Measurements from ENCODE around the gene VAMP4.

DNA sequence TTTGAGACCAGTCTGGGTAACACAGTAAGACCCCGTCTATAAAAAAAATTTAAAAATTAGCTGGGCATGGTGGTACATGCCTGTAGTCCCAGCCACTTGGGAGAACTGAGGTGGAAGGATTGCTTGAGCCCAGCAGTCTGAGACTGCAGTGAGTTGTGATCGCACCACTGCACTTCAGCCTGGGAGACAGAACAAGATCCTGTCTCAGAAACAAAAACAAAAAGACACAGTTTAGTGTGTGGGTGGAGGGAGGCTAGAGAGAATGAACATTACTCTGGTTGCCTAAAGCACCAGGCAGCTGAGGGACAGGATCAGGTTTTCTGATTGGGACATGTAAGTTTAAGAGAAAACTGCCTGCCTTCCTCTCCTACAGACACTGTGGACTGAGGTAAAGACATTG, 42.3 kb downstream of the VAMP4 start:
- TF ChIP-seq POLR2AphosphoS5 (IDR thresholded peaks at IDR 0.05; ENCODE audit: insufficient read depth, low read depth, low read length) = no peak
- TF ChIP-seq, protein P1, sequence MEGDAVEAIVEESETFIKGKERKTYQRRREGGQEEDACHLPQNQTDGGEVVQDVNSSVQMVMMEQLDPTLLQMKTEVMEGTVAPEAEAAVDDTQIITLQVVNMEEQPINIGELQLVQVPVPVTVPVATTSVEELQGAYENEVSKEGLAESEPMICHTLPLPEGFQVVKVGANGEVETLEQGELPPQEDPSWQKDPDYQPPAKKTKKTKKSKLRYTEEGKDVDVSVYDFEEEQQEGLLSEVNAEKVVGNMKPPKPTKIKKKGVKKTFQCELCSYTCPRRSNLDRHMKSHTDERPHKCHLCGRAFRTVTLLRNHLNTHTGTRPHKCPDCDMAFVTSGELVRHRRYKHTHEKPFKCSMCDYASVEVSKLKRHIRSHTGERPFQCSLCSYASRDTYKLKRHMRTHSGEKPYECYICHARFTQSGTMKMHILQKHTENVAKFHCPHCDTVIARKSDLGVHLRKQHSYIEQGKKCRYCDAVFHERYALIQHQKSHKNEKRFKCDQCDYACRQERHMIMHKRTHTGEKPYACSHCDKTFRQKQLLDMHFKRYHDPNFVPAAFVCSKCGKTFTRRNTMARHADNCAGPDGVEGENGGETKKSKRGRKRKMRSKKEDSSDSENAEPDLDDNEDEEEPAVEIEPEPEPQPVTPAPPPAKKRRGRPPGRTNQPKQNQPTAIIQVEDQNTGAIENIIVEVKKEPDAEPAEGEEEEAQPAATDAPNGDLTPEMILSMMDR (IDR thresholded peaks at IDR 0.05; ENCODE audit: extremely low read depth in 1 of 2, insufficient read depth in 1 of 2, low read depth in 1 of 2, low read length in 2 of 2) = no peak
